HG03460 (cell line): ENCODE data around the gene PEG3.
"Not testable (repeated sequence)": the region's sequence is repeated elsewhere in the genome, so short reads cannot be mapped to it uniquely, and the experiment has no call there.

Experiments used
- ATAC-seq: cut with Tn5 transposase; IDR thresholded peaks from one replicate; pipeline ENCODE4 v1.9.1; 2021; ENCODE audit not compliant: unreplicated experiment

Gene PEG3

GRCh38 chr19:56840451-56841192 lies at the start of gene PEG3, which contains the start of gene ZIM2:
TSS of gene PEG3 (minus strand) at chr19:56840726. CDS start at chr19:56824655, 16,071 bp downstream.
TSS of gene ZIM2 (minus strand) at chr19:56840726. CDS start at chr19:56824277, 16,449 bp downstream.
- ATAC-seq = no peak

GRCh38 chr19:56885173-56885985 lies 44.9 kb upstream of the PEG3 start:
- ATAC-seq = no peak

- no peak for ATAC-seq
Observed at GRCh38 chr19:56884441-56884840, 43.9 kb upstream of the PEG3 start.

GRCh38 chr19:56880592-56881190 lies 40.2 kb upstream of the PEG3 start:
- ATAC-seq = no peak

- no peak for ATAC-seq
Observed at GRCh38 chr19:56877069-56877715, 36.7 kb upstream of the PEG3 start.

GRCh38 chr19:56875717-56876116 lies 35.2 kb upstream of the PEG3 start:
- ATAC-seq = no peak

GRCh38 chr19:56874530-56874929 lies 34.0 kb upstream of the PEG3 start:
- no peak for ATAC-seq

- no peak for ATAC-seq
Observed at GRCh38 chr19:56873493-56873892, 33.0 kb upstream of the PEG3 start.

GRCh38 chr19:56869886-56870285 lies 29.4 kb upstream of the PEG3 start:
- ATAC-seq = no peak

- ATAC-seq = no peak
Observed at GRCh38 chr19:56868446-56868845, 27.9 kb upstream of the PEG3 start.

- ATAC-seq = no peak
Observed at GRCh38 chr19:56866538-56866937, 26.0 kb upstream of the PEG3 start.

GRCh38 chr19:56864443-56865125 lies 24.1 kb upstream of the PEG3 start:
- no peak for ATAC-seq

- ATAC-seq = no peak
Observed at GRCh38 chr19:56862741-56863140, 22.2 kb upstream of the PEG3 start.

GRCh38 chr19:56860409-56860808 lies 19.9 kb upstream of the PEG3 start:
- ATAC-seq = not testable (repeated sequence)

- ATAC-seq = no peak
Observed at GRCh38 chr19:56858026-56858425, 17.5 kb upstream of the PEG3 start.

- no peak for ATAC-seq
Observed at GRCh38 chr19:56856822-56857221, 16.3 kb upstream of the PEG3 start.

- not testable (repeated sequence) for ATAC-seq
Observed at GRCh38 chr19:56852361-56852760, 11.8 kb upstream of the PEG3 start.

- ATAC-seq = no peak
Observed at GRCh38 chr19:56848166-56848565, 7.6 kb upstream of the PEG3 start.

GRCh38 chr19:56842412-56842811 lies 1.9 kb upstream of the PEG3 start:
- no peak for ATAC-seq

- no peak for ATAC-seq
Observed at GRCh38 chr19:56841193-56841543, 642 bp upstream of the PEG3 start.
